GM18498 (cell line): ENCODE measurements around the gene ZNF69.

Experiments
- ATAC-seq: cut with Tn5 transposase; IDR thresholded peaks from one replicate; pipeline ENCODE4 v1.9.1; 2021; ENCODE audit warnings: mild to moderate bottlenecking, moderate library complexity; ENCODE audit not compliant: unreplicated experiment

Gene ZNF69

DNA sequence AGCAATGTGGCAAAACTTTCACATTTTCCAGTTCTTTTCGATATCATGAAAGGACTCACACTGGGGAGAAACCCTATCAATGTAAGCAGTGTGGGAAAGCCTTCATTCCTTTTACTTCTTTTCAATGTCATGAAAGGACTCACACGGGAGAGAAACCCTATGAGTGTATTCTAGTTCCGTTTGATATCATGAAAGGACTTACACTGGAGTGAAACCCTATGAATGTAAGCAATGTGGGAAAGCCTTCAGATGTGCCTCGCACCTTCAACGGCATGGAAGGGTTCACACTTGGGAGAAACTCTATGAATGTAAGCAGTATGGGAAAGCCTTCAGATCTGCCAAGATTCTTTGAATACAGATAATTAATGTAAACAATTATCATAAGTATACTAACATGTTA is 62.7 kb downstream of the ZNF69 start:
- ATAC-seq, result no peak
